HepG2 (cell line): Measurements from ENCODE around the gene FBXO24. TPM values are rescaled to one million over a fixed set of nuclear protein-coding genes. Genes with fewer than 3 reads are reported as not detected.

Source experiments
- KMT2B ChIP-seq: IDR thresholded peaks from 2 replicates; pipeline ENCODE4 v1.6.1; 2016; ENCODE audit warnings: missing genetic modification reagents, missing compliant biosample characterization
- MXD4 ChIP-seq: IDR thresholded peaks from 2 replicates; pipeline ENCODE4 v1.6.1; 2016; ENCODE audit warnings: mild to moderate bottlenecking, missing biosample characterization, missing genetic modification reagents
- SOX5 ChIP-seq: IDR thresholded peaks from 2 replicates; pipeline ENCODE4 v1.6.1; 2016; ENCODE audit warnings: borderline replicate concordance
- polyA plus RNA-seq, 8 experiments: library from polyadenylated mRNA; depleted of rRNA in 3 of 8; stranded (reverse) in 7 of 8; unstranded in 1 of 8; fragments of >200 nt; fragmentation: Illumina TruSeq in 4 of 8; extraction: Trizol in 4 of 8; gene quantifications; 2 replicates each; pipeline versions ENCODE4 v1.2.1 to v1.2.3, GENCODE V29; 2011 to 2016; ENCODE audit warnings: low read depth in 4 of 8, missing spikeins in 1 of 8, mixed read lengths in 1 of 8; ENCODE audit not compliant: insufficient read depth in 1 of 8
- total RNA-seq, 5 experiments: library from RNA; depleted of rRNA; stranded (reverse); fragments of >200 nt; fragmentation: Illumina TruSeq; extraction: Trizol; gene quantifications; 2 replicates each; pipeline ENCODE4 v1.2.3, GENCODE V29; 2016; ENCODE audit warnings: low read depth in 1 of 5
- TF ChIP-seq, protein P1 (sequence below): sonication (generic); formaldehyde crosslinking; IDR thresholded peaks from 2 replicates; pipeline ENCODE4 v1.4.0; 2020; ENCODE audit warnings: mild to moderate bottlenecking, missing genetic modification reagents
- TF ChIP-seq, protein P2 (sequence below): sonication (generic); formaldehyde crosslinking; IDR thresholded peaks from 2 replicates; pipeline ENCODE4 v1.8.0; 2022; ENCODE audit warnings: missing genetic modification reagents, low read depth, mild to moderate bottlenecking, borderline replicate concordance

Gene FBXO24
- total and polyA plus RNA-seq, 2 of the 13 experiments (the other 11 are each of a cell fraction or from before 2014, with no cell fraction given), result 0.20 to 0.55 TPM

DNA sequence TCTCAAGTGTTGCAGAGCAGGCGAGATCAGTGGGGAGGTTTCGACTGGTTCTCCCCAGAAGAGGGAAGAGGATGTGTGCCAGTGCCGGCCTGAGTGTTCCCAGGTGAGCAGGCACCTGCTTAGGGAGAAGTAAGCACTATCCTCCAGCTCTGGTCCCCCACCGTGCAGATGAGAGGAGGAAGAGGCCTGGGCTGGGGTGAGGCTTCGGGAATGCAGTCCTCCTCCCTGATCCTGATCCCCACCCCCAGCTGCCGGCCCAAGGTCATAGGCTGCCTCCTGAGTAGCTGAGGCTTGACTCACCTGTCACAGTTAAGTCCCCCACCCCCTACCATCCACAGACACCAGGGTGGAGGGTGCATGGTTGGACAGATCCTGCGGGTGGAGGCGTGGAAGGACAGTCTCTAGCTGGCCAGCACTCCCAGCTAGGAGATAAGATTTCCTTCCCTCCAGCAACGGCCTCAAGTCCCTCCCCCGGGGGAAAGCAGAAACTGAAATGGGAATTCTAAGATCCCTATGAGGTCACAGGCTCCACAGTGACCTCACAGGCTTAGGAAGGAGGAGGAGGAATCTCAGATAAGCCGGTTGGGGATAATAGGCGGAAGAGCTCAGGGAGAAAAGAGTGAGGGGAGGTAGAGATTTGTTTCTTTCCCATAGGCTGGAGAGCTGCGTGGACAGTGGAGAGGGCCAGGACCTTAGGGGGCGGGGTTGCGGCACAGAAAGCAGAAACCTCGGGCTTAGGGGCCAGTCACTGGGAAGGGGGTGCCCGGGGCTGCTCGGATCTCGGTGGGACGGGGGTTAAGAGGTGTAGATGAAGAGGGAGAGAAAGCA is 1.2 kb upstream of the FBXO24 start (continued):
- TF ChIP-seq, protein P1, sequence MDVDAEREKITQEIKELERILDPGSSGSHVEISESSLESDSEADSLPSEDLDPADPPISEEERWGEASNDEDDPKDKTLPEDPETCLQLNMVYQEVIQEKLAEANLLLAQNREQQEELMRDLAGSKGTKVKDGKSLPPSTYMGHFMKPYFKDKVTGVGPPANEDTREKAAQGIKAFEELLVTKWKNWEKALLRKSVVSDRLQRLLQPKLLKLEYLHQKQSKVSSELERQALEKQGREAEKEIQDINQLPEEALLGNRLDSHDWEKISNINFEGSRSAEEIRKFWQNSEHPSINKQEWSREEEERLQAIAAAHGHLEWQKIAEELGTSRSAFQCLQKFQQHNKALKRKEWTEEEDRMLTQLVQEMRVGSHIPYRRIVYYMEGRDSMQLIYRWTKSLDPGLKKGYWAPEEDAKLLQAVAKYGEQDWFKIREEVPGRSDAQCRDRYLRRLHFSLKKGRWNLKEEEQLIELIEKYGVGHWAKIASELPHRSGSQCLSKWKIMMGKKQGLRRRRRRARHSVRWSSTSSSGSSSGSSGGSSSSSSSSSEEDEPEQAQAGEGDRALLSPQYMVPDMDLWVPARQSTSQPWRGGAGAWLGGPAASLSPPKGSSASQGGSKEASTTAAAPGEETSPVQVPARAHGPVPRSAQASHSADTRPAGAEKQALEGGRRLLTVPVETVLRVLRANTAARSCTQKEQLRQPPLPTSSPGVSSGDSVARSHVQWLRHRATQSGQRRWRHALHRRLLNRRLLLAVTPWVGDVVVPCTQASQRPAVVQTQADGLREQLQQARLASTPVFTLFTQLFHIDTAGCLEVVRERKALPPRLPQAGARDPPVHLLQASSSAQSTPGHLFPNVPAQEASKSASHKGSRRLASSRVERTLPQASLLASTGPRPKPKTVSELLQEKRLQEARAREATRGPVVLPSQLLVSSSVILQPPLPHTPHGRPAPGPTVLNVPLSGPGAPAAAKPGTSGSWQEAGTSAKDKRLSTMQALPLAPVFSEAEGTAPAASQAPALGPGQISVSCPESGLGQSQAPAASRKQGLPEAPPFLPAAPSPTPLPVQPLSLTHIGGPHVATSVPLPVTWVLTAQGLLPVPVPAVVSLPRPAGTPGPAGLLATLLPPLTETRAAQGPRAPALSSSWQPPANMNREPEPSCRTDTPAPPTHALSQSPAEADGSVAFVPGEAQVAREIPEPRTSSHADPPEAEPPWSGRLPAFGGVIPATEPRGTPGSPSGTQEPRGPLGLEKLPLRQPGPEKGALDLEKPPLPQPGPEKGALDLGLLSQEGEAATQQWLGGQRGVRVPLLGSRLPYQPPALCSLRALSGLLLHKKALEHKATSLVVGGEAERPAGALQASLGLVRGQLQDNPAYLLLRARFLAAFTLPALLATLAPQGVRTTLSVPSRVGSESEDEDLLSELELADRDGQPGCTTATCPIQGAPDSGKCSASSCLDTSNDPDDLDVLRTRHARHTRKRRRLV (CRISPR knock-in tag), result no peak
- TF ChIP-seq SOX5, result no peak
- TF ChIP-seq KMT2B (CRISPR knock-in tag), result no peak
- TF ChIP-seq MXD4 (CRISPR knock-in tag), result no peak
- TF ChIP-seq, protein P2, sequence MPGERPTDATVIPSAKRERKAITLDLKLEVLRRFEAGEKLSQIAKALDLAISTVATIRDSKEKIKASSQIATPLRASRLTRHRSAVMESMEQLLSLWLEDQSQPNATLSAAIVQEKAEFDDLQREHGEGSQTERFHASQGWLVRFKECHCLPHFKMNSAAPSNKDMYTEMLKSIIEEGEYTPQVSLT (CRISPR knock-in tag), result no peak
